ENCODE measurements around the gene PLBD1. TPM values are rescaled to one million over a fixed set of nuclear protein-coding genes. Genes with fewer than 3 reads are reported as not detected.

The PLBD1 gene
- 71.4 TPM for polyA plus RNA-seq (2013, experiment 1 of 2)
- 74.9 TPM for polyA plus RNA-seq (2013, experiment 2 of 2)

- Histone ChIP-seq H3K23ac (ENCODE audit: low read length) (no peak within 1 kb of the TSS), H3K79me1 (ENCODE audit: low read length) (peaks cover 4% of the 10 kb centered on the region), H3K27me3 (ENCODE audit: insufficient read depth, low read length, poor library complexity) (no peaks in the 10 kb centered on the region), H4K8ac (ENCODE audit: low read depth, low read length) (peak within 1 kb of the TSS; percentile 42), H4K5ac (ENCODE audit: low read length) (no peak within 1 kb of the TSS), H3K9ac (ENCODE audit: low read length) (peak within 1 kb of the TSS; percentile 70), H3K4me1 (ENCODE audit: control insufficient read depth, low read depth, low read length) (peaks cover 4% of the 10 kb centered on the region), H3K79me2 (ENCODE audit: control insufficient read depth, insufficient read depth, low read length) (peaks cover 7% of the 10 kb centered on the region), H2BK15ac (replicated peaks; ENCODE audit: low read depth) (no peak within 1 kb of the TSS), H3K4me2 (ENCODE audit: low read length) (peak within 1 kb of the TSS; percentile 59), H2BK5ac (ENCODE audit: low read length) (peak within 1 kb of the TSS; percentile 11), H3K56ac (ENCODE audit: low read length) (peak within 1 kb of the TSS; percentile 89), H2AK5ac (ENCODE audit: low read length) (no peak within 1 kb of the TSS), H3K4me3 (ENCODE audit: low read length) (peak within 1 kb of the TSS; percentile 36), H3K18ac (ENCODE audit: low read length) (peak within 1 kb of the TSS; percentile 89), H3K27ac (ENCODE audit: low read depth, low read length) (peak within 1 kb of the TSS; percentile 33), H3K36me3 (ENCODE audit: control insufficient read depth, insufficient read depth, low read length) (no peaks in the 10 kb centered on the region), H3K4ac (ENCODE audit: low read depth, low read length) (peak within 1 kb of the TSS; percentile 84), H2BK120ac (ENCODE audit: low read depth, low read length) (no peak within 1 kb of the TSS)
- DNase-seq, result peak; percentile 92
- no CpG with 5 or more reads among the region's 76 CpGs for WGBS (ENCODE audit: extremely low coverage, insufficient coverage, low lambda C conversion rate)
Observed at GRCh38 chr12:14567351-14568162, at the start of gene PLBD1. TSS of gene PLBD1 (minus strand) at chr12:14567883. CDS start at chr12:14567696, 187 bp downstream.

- no CpG with 5 or more reads among the region's 3 CpGs for WGBS (ENCODE audit: extremely low coverage, insufficient coverage, low lambda C conversion rate)
- Histone ChIP-seq H3K4me2 (ENCODE audit: low read length) (no peak overlapping the region), H3K79me1 (ENCODE audit: low read length) (no peaks in the 10 kb centered on the region), H3K18ac (ENCODE audit: low read length) (no peak overlapping the region), H3K4me1 (ENCODE audit: control insufficient read depth, low read depth, low read length) (no peaks in the 10 kb centered on the region), H4K8ac (ENCODE audit: low read depth, low read length) (no peak overlapping the region), H3K27ac (ENCODE audit: low read depth, low read length) (no peak overlapping the region), H3K79me2 (ENCODE audit: control insufficient read depth, insufficient read depth, low read length) (no peaks in the 10 kb centered on the region), H3K27me3 (ENCODE audit: insufficient read depth, low read length, poor library complexity) (no peaks in the 10 kb centered on the region), H3K9ac (ENCODE audit: low read length) (no peak overlapping the region), H3K36me3 (ENCODE audit: control insufficient read depth, insufficient read depth, low read length) (no peaks in the 10 kb centered on the region), H3K4me3 (ENCODE audit: low read length) (no peak overlapping the region), H2BK5ac (ENCODE audit: low read length) (no peak overlapping the region), H4K5ac (ENCODE audit: low read length) (no peak overlapping the region), H3K23ac (ENCODE audit: low read length) (no peak overlapping the region), H2AK5ac (ENCODE audit: low read length) (no peak overlapping the region), H2BK15ac (replicated peaks; ENCODE audit: low read depth) (no peak overlapping the region), H3K4ac (ENCODE audit: low read depth, low read length) (no peak overlapping the region), H3K56ac (ENCODE audit: low read length) (no peak overlapping the region), H2BK120ac (ENCODE audit: low read depth, low read length) (no peak overlapping the region)
- no peak for DNase-seq
Observed at GRCh38 chr12:14614704-14615121, 47.0 kb upstream of the PLBD1 start.

- no peak for DNase-seq
- Histone ChIP-seq H2BK120ac (ENCODE audit: low read depth, low read length) (no peak overlapping the region), H3K27ac (ENCODE audit: low read depth, low read length) (no peak overlapping the region), H3K4ac (ENCODE audit: low read depth, low read length) (no peak overlapping the region), H3K79me1 (ENCODE audit: low read length) (no peaks in the 10 kb centered on the region), H2AK5ac (ENCODE audit: low read length) (no peak overlapping the region), H3K27me3 (ENCODE audit: insufficient read depth, low read length, poor library complexity) (no peaks in the 10 kb centered on the region), H4K8ac (ENCODE audit: low read depth, low read length) (no peak overlapping the region), H2BK5ac (ENCODE audit: low read length) (no peak overlapping the region), H4K5ac (ENCODE audit: low read length) (no peak overlapping the region), H3K4me3 (ENCODE audit: low read length) (no peak overlapping the region), H3K79me2 (ENCODE audit: control insufficient read depth, insufficient read depth, low read length) (no peaks in the 10 kb centered on the region), H2BK15ac (replicated peaks; ENCODE audit: low read depth) (no peak overlapping the region), H3K4me2 (ENCODE audit: low read length) (no peak overlapping the region), H3K18ac (ENCODE audit: low read length) (no peak overlapping the region), H3K9ac (ENCODE audit: low read length) (no peak overlapping the region), H3K23ac (ENCODE audit: low read length) (no peak overlapping the region), H3K4me1 (ENCODE audit: control insufficient read depth, low read depth, low read length) (no peaks in the 10 kb centered on the region), H3K56ac (ENCODE audit: low read length) (no peak overlapping the region), H3K36me3 (ENCODE audit: control insufficient read depth, insufficient read depth, low read length) (no peaks in the 10 kb centered on the region)
- no CpG with 5 or more reads among the region's 1 CpG for WGBS (ENCODE audit: extremely low coverage, insufficient coverage, low lambda C conversion rate)
Observed at GRCh38 chr12:14613718-14614117, 46.0 kb upstream of the PLBD1 start.

GRCh38 chr12:14612898-14613445, 45.3 kb upstream of the PLBD1 start:
- Histone ChIP-seq H4K5ac (ENCODE audit: low read length) (no peak overlapping the region), H3K56ac (ENCODE audit: low read length) (no peak overlapping the region)
- no CpG with 5 or more reads among the region's 3 CpGs for WGBS (ENCODE audit: extremely low coverage, insufficient coverage, low lambda C conversion rate)

GRCh38 chr12:14612250-14612649, 44.6 kb upstream of the PLBD1 start:
- H2AK5ac ChIP-seq (ENCODE audit: low read length), result no peak overlapping the region
- no peaks in the 10 kb centered on the region for H3K36me3 ChIP-seq (ENCODE audit: control insufficient read depth, insufficient read depth, low read length)
- no peaks in the 10 kb centered on the region for H3K79me2 ChIP-seq (ENCODE audit: control insufficient read depth, insufficient read depth, low read length)
- no peak overlapping the region for H3K27ac ChIP-seq (ENCODE audit: low read depth, low read length)
- no peak overlapping the region for H3K23ac ChIP-seq (ENCODE audit: low read length)
- H2BK120ac ChIP-seq (ENCODE audit: low read depth, low read length), result no peak overlapping the region
- H3K9ac ChIP-seq (ENCODE audit: low read length), result no peak overlapping the region
- no peak overlapping the region for H4K8ac ChIP-seq (ENCODE audit: low read depth, low read length)
- no peak overlapping the region for H3K4me3 ChIP-seq (ENCODE audit: low read length)
- no peaks in the 10 kb centered on the region for H3K27me3 ChIP-seq (ENCODE audit: insufficient read depth, low read length, poor library complexity)
- H3K18ac ChIP-seq (ENCODE audit: low read length), result no peak overlapping the region
- no peak overlapping the region for H3K4me2 ChIP-seq (ENCODE audit: low read length)
- no peaks in the 10 kb centered on the region for H3K4me1 ChIP-seq (ENCODE audit: control insufficient read depth, low read depth, low read length)
- H4K5ac ChIP-seq (ENCODE audit: low read length), result no peak overlapping the region
- no CpG with 5 or more reads among the region's 3 CpGs for WGBS (ENCODE audit: extremely low coverage, insufficient coverage, low lambda C conversion rate)
- no peak overlapping the region for H2BK5ac ChIP-seq (ENCODE audit: low read length)
- H3K56ac ChIP-seq (ENCODE audit: low read length), result no peak overlapping the region
- no peaks in the 10 kb centered on the region for H3K79me1 ChIP-seq (ENCODE audit: low read length)
- no peak for DNase-seq
- no peak overlapping the region for H2BK15ac ChIP-seq (replicated peaks; ENCODE audit: low read depth)
- no peak overlapping the region for H3K4ac ChIP-seq (ENCODE audit: low read depth, low read length)

More at GRCh38 chr12:14612898-14613445, 45.3 kb upstream of the PLBD1 start:
- no peaks in the 10 kb centered on the region for H3K79me1 ChIP-seq (ENCODE audit: low read length)
- H2AK5ac ChIP-seq (ENCODE audit: low read length), result no peak overlapping the region
- H3K4me2 ChIP-seq (ENCODE audit: low read length), result no peak overlapping the region
- H3K23ac ChIP-seq (ENCODE audit: low read length), result no peak overlapping the region
- H2BK15ac ChIP-seq (replicated peaks; ENCODE audit: low read depth), result no peak overlapping the region
- H2BK120ac ChIP-seq (ENCODE audit: low read depth, low read length), result no peak overlapping the region
- H3K27me3 ChIP-seq (ENCODE audit: insufficient read depth, low read length, poor library complexity), result no peaks in the 10 kb centered on the region
- no peak overlapping the region for H3K4me3 ChIP-seq (ENCODE audit: low read length)
- DNase-seq, result no peak
- H3K18ac ChIP-seq (ENCODE audit: low read length), result no peak overlapping the region
- no peak overlapping the region for H3K9ac ChIP-seq (ENCODE audit: low read length)
- H2BK5ac ChIP-seq (ENCODE audit: low read length), result no peak overlapping the region
- H3K4ac ChIP-seq (ENCODE audit: low read depth, low read length), result no peak overlapping the region
- H3K36me3 ChIP-seq (ENCODE audit: control insufficient read depth, insufficient read depth, low read length), result no peaks in the 10 kb centered on the region
- no peak overlapping the region for H3K27ac ChIP-seq (ENCODE audit: low read depth, low read length)
- no peaks in the 10 kb centered on the region for H3K79me2 ChIP-seq (ENCODE audit: control insufficient read depth, insufficient read depth, low read length)
- no peak overlapping the region for H4K8ac ChIP-seq (ENCODE audit: low read depth, low read length)
- H3K4me1 ChIP-seq (ENCODE audit: control insufficient read depth, low read depth, low read length), result no peaks in the 10 kb centered on the region
